ENCODE measurements around the gene PAFAH2. TPM values are rescaled to one million over a fixed set of nuclear protein-coding genes. Genes with fewer than 3 reads are reported as not detected.

Gene PAFAH2
- total RNA-seq, result 1 to 10 TPM; 5.9 to 7.3 TPM

DNA sequence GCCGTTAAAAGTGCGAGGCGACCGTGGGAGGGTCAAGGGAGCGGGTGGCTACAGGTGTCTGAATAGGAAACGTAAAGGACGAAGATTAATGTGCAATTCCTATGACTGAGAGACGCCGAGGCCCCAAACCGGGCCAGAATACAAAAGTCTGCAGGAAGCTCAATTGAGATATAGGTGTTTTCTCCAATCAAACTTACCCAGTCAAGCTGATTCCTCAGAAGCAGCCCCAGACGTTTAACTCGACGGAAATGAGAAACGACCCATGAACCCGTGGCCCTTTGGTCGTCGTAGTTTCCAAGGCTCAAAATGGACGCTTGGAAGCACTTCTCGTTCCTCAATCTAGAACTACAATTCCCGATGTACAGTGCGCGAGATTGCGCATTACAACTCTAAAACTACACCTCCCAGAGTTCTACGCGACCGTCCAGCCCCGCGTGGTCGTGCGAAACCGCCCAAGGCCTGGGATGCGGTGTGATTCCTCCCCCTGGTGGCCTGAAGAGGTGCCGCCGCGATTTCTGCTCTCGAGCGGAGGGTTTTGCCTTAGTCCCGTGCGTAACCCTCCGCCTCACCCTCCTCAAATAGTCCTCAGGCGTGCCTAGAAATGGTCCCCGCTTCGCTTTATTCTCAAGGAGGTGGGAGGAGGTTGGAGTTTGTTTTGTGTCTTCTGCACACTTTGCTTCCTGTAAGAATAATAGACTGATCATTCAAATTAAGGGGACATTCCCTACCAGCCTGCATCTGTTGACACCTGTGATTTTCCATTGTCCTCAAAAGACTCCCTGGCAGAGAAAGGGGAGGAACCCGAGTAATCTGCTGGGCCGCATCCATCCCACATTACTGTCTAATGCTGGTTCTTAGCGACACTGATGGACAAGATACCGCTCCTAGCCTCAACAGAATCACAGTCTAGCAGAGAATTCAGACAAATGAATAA is at the start of gene PAFAH2:
PAFAH2 (minus strand) TSS at position 236 of the 934 bp plus-strand sequence. CDS start 7,247 bp downstream, outside the sequence.
- intact Hi-C loops (cut with micrococcal nuclease), result loop anchor here (1.0 to 10.0 kb wide), 6 partner anchors 27 to 373 kb away; no protein-coding TSS in a partner anchor
- H3K4me3 Mint-ChIP-seq, result peak within 1 kb of the TSS; percentile 96
- ChIA-PET CTCF (interaction anchor here (0.7 to 13.1 kb wide), 21 partner anchors 9 to 236 kb away, joined by 3 to 260 read pairs (median 4); partner anchors contain the start of genes CEP85, MTFR1L and PAQR7), POLR2A (interaction anchor here (0.7 to 2.1 kb wide), 7 partner anchors 27 to 178 kb away, joined by 3 to 20 read pairs (median 6); partner anchors contain the start of genes MTFR1L and STMN1)
- peak; percentile 98 for DNase-seq
- no peaks in the 10 kb centered on the region for H3K27me3 Mint-ChIP-seq
- peak within 1 kb of the TSS; percentile 96 for H3K27ac Mint-ChIP-seq
- H3K4me1 Mint-ChIP-seq (ENCODE audit: low read depth), result peaks cover 19% of the 10 kb centered on the region
- no peaks in the 10 kb centered on the region for H3K36me3 Mint-ChIP-seq
- H3K9me3 Mint-ChIP-seq, result no peaks in the 10 kb centered on the region

DNA sequence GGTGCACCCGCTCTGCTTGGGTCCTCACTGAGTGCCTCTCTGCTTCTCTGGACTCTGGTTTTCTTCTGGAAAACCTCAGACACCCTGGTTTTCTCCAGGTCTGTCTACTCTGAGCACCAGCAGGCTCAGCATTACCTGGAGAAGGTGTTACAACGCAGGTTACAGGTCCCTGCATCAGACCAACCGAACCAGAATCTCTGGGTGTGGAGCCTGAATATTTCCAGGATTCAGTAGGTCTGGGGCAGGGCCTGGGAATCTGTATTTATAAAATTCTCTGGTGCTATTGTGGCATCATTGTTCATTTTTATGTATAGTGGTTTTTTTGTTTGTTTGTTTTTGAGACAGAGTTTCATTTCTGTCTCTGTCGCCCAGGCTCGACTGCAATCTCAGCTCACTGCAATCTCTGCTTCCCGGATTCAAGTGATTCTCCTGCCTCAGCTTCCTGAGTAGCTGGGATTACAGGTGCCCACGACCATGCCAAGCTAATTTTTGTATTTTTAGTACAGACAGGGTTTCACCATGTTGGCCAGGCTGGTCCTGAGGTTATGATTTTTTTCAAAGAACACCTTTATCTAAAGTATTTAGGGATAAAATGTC is 49.5 kb upstream of the PAFAH2 start:
- ChIA-PET POLR2A (no interaction called here), CTCF (no interaction called here)
- Mint-ChIP-seq H3K36me3 (no peaks in the 10 kb centered on the region), H3K9me3 (no peaks in the 10 kb centered on the region), H3K27me3 (peaks cover 56% of the 10 kb centered on the region), H3K4me3 (no peak overlapping the region), H3K27ac (no peak overlapping the region), H3K4me1 (ENCODE audit: low read depth) (no peaks in the 10 kb centered on the region)
- intact Hi-C loops (cut with micrococcal nuclease), result no loop called here
- no peak for DNase-seq

DNA sequence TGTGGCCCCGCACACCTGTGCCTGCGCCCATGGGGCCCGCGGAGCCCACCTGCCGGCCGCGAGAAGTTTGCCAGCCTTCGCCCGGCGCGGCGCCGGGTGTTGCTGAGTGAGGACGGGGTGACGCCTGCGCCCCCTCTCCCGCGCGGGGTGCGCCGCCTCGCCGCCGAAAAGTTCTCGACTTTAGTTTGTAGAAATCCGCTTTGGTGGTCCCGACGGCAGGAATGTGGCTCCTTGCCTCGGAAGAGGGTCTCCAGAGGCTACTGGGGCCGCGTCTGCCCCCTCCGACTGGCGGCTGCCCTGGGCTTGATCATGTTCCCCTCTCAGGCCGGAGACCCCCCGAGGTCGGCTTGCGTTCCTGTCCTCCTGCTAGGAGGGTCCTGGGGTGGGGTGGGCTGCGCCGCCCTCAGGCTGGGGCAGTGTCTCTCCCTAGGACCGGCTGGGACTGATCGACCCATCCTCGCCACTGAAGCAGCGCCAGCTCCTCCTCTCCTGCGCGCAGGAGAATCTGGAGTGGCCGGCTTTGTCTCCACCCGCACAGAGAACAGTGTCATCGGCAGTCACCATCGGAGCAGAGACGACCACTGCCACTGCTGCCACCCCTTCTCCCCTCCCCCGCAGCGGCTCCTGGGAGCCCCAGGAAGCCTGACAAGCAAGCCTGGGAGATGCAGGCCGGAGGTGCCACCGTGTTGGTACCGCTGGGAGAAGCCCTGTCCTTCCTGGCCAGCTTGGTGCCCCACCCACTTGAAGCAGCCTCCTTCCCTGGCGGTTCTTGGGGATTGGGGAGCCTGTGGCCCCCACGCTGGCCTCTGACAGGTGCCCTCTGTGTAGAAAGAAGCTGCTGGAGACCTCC is 48.6 kb upstream of the PAFAH2 start:
- Mint-ChIP-seq H3K27ac (no peak overlapping the region), H3K4me1 (ENCODE audit: low read depth) (no peaks in the 10 kb centered on the region), H3K4me3 (no peak overlapping the region), H3K9me3 (no peaks in the 10 kb centered on the region), H3K36me3 (no peaks in the 10 kb centered on the region), H3K27me3 (peaks cover 53% of the 10 kb centered on the region)
- intact Hi-C loops (cut with micrococcal nuclease), result no loop called here
- ChIA-PET CTCF (interaction anchor here (0.6 to 1.0 kb wide), 2 partner anchors 12 to 17 kb away, joined by 3 read pairs; no protein-coding TSS in a partner anchor), POLR2A (no interaction called here)
- DNase-seq, result no peak

DNA sequence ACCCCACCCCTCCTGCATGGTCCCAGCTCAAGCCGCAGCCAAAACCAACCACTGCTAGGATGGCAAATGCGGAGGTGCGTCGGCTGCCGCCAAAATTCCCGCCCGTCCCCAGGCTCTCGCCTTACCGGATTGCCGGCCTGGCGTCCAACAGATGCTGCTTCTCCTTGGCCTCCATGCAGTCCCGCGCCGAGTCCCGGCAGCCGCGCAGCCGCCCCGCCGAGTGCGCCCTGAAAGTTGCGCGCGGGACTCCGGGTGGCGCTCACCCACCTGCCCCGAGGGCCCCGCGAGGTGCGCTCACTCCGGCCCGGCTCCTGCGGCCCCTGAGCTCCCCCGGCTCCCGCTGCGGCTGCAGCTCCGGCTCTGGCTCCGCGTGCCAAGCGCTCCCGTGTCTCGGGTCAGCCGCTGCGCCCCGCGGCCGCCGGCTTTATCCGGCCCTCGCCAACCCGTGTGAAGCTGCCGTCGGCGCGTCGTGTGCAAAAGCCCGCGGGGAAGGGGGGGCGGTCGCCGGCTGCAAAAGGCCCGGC is 47.9 kb upstream of the PAFAH2 start, which contains the start of gene SLC30A2:
SLC30A2 (minus strand) TSS at position 397 of the 524 bp plus-strand sequence; CDS start at position 175, 222 bp downstream.
- no peaks in the 10 kb centered on the region for H3K36me3 Mint-ChIP-seq
- no peak within 1 kb of the TSS for H3K4me3 Mint-ChIP-seq
- CTCF ChIA-PET, result interaction anchor here (1.0 to 1.8 kb wide), 2 partner anchors 9 to 11 kb away, joined by 3 to 6 read pairs; no protein-coding TSS in a partner anchor
- POLR2A ChIA-PET, result no interaction called here
- H3K27me3 Mint-ChIP-seq, result peaks cover 53% of the 10 kb centered on the region
- intact Hi-C loops (cut with micrococcal nuclease), result no loop called here
- no peaks in the 10 kb centered on the region for H3K9me3 Mint-ChIP-seq
- no peak for DNase-seq
- no peaks in the 10 kb centered on the region for H3K4me1 Mint-ChIP-seq (ENCODE audit: low read depth)
- H3K27ac Mint-ChIP-seq, result no peak within 1 kb of the TSS

DNA sequence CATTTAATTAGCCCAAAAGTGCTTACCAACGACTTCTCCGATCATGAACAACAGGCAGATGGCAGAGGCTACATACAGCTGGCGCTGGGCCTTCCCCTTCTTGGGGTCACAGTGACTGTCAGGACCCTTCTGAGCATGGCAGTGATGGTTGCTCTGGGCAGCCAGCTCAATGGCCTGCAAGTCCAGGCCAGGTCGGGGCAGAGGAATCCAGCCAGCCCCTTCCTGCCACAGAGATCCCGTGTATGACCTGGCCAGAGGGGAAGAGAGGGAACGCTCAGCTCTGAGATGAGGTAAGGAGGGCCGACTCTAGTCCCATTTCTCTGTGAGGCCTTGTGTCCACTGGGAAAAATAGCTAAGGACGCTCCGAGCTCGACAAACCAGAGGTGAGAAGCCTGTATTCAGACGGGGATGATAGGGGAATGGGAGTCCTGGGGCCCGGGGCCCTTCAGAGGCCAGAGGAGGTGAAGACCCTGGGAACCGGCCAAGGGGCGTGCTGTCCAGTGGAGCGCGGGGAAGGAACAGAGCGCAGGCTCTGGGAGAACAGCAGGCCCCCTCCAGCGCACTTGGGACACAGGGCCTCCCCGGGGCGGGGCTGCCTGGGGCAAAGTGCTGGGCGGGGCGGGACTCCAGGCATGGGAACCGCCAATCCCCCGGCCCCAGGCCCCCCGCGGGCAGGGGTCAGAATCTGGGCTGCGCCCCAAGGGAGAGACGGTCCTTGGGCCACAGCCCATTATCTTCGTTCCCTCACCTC is 47.3 kb upstream of the PAFAH2 start:
- no peak overlapping the region for H3K4me3 Mint-ChIP-seq
- H3K36me3 Mint-ChIP-seq, result no peaks in the 10 kb centered on the region
- CTCF ChIA-PET, result interaction anchor here (0.8 to 1.8 kb wide), 3 partner anchors 9 to 10 kb away, joined by 3 to 6 read pairs (median 3); no protein-coding TSS in a partner anchor
- intact Hi-C loops (cut with micrococcal nuclease), result no loop called here
- no peaks in the 10 kb centered on the region for H3K4me1 Mint-ChIP-seq (ENCODE audit: low read depth)
- no peak overlapping the region for H3K27ac Mint-ChIP-seq
- H3K9me3 Mint-ChIP-seq, result no peaks in the 10 kb centered on the region
- POLR2A ChIA-PET, result no interaction called here
- no peak for DNase-seq
- peaks cover 53% of the 10 kb centered on the region for H3K27me3 Mint-ChIP-seq

DNA sequence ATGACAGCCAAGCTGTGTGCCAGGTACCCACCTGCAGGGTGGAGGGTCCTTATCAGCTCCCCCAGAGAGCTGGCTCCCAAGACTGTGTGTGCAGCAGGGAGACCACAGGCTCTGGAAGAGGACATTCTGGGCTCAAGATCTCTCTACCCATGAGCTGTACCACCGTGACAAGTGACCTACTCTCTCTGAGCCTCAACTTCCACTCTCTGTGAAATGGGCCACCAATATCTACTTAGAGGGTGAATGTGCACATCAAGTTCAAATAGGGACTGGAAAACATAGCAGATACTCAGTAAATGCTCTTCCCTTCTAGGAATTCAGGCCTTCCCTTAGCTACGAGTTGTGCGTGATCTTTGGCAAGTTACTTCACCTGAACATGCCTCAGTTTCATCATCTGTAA is 46.6 kb upstream of the PAFAH2 start:
- no peaks in the 10 kb centered on the region for H3K36me3 Mint-ChIP-seq
- ChIA-PET CTCF (interaction anchor here (0.8 to 1.8 kb wide), 4 partner anchors 8 to 125 kb away, joined by 3 to 6 read pairs (median 4); partner anchors contain the start of gene ZNF593), POLR2A (no interaction called here)
- no peaks in the 10 kb centered on the region for H3K4me1 Mint-ChIP-seq (ENCODE audit: low read depth)
- H3K27me3 Mint-ChIP-seq, result peaks cover 51% of the 10 kb centered on the region
- no peak overlapping the region for H3K4me3 Mint-ChIP-seq
- H3K27ac Mint-ChIP-seq, result no peak overlapping the region
- no peaks in the 10 kb centered on the region for H3K9me3 Mint-ChIP-seq
- intact Hi-C loops (cut with micrococcal nuclease), result no loop called here
- DNase-seq, result no peak

DNA sequence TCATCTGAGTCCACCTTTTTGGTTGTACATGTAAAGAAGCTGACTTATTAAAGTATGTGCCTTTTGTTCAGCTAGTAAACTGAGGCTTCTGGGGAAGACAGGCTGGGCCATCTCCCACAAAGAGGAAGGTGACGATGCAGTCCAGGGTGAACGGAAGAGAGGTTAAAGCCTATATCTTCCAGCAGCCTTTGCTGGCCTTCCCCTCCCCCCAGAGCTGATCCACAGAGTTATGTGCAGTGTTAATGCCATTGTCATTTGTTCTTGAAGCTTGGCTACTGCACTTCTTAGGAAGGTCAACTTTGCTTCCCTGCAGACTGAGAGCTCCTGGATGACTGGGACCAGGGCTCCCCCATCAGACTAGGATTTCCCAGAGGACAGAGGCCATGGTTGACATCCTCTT is 45.9 kb upstream of the PAFAH2 start:
- H3K27ac Mint-ChIP-seq, result no peak overlapping the region
- no peaks in the 10 kb centered on the region for H3K9me3 Mint-ChIP-seq
- H3K36me3 Mint-ChIP-seq, result no peaks in the 10 kb centered on the region
- no peak for DNase-seq
- H3K27me3 Mint-ChIP-seq, result peaks cover 45% of the 10 kb centered on the region
- no peaks in the 10 kb centered on the region for H3K4me1 Mint-ChIP-seq (ENCODE audit: low read depth)
- no peak overlapping the region for H3K4me3 Mint-ChIP-seq
- CTCF ChIA-PET, result interaction anchor here (1.4 to 1.8 kb wide), 3 partner anchors 7 to 126 kb away, joined by 4 to 6 read pairs (median 4); partner anchors contain the start of gene ZNF593
- intact Hi-C loops (cut with micrococcal nuclease), result no loop called here
- POLR2A ChIA-PET, result no interaction called here

DNA sequence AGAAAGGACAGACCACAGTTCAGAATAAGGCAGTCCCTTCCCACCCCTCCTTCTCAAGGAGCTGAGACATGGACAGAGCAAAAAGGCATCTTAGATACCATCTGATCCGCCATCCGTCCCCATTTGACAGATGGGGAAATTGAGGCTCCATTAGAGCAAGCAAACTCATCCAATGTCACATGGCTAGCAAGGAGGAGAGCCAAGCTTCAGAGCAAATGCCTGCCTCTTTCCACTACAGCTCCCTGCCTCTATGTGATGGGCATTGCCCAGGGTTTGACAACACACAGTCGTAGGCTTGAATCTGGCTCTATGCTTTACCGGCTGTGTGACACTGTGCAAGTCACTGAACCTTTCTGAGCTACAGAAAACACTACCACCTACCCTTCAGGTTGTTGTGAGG is 44.1 kb upstream of the PAFAH2 start:
- CTCF ChIA-PET, result interaction anchor here (0.6 to 2.1 kb wide), 3 partner anchors 25 to 147 kb away, joined by 3 to 6 read pairs (median 4); no protein-coding TSS in a partner anchor
- H3K9me3 Mint-ChIP-seq, result no peaks in the 10 kb centered on the region
- POLR2A ChIA-PET, result no interaction called here
- no peaks in the 10 kb centered on the region for H3K4me1 Mint-ChIP-seq (ENCODE audit: low read depth)
- no peak for DNase-seq
- H3K27ac Mint-ChIP-seq, result no peak overlapping the region
- no peak overlapping the region for H3K4me3 Mint-ChIP-seq
- no peaks in the 10 kb centered on the region for H3K36me3 Mint-ChIP-seq
- intact Hi-C loops (cut with micrococcal nuclease), result no loop called here
- H3K27me3 Mint-ChIP-seq, result peaks cover 30% of the 10 kb centered on the region

DNA sequence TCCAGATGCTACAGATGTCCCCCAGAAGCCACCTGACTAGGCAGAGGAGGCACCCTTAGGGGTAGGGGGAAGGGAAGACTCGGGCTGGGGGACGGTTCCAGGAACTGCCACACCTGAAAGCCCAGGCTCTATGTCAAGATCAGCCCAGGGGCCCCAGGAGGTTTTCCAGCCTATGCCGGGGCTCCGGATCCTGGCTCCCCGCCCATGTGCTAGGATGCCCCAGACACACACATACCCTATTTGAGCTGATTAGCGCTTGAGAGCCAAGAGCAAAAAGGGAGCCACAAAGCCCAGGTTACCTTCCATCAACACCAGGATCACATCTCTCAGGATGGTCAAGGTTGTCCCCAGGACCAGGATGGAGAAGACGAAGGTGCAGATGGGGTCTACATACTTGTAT is 43.5 kb upstream of the PAFAH2 start:
- intact Hi-C loops (cut with micrococcal nuclease), result no loop called here
- ChIA-PET CTCF (interaction anchor here (0.6 to 2.1 kb wide), 4 partner anchors 21 to 146 kb away, joined by 3 to 6 read pairs (median 4); no protein-coding TSS in a partner anchor), POLR2A (no interaction called here)
- Mint-ChIP-seq H3K4me1 (ENCODE audit: low read depth) (no peaks in the 10 kb centered on the region), H3K27me3 (peaks cover 24% of the 10 kb centered on the region), H3K36me3 (no peaks in the 10 kb centered on the region), H3K9me3 (no peaks in the 10 kb centered on the region), H3K4me3 (no peak overlapping the region), H3K27ac (no peak overlapping the region)
- no peak for DNase-seq

DNA sequence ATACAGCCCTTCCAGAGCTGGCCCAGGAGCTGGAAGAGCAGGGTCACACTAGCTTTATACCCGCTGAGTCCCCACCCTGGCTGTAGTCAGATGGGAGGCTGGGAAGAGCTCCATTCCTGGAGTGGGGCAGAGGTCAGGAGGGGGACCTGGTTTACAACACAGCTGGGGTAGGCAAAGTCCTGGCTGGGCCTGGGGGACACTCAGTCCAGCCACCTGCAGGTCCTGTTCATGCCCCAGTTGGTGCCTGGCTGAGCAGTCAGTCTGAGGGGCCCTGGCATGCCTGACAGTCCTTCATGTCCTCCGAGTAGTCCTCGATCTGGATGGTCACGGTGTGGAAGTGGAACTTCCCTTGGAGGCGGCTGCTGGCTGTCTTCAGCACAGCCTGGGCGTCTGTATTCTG is 41.0 kb upstream of the PAFAH2 start:
- Mint-ChIP-seq H3K4me3 (no peak overlapping the region), H3K27ac (no peak overlapping the region), H3K27me3 (peaks cover 11% of the 10 kb centered on the region), H3K4me1 (ENCODE audit: low read depth) (peaks cover 11% of the 10 kb centered on the region), H3K9me3 (no peaks in the 10 kb centered on the region), H3K36me3 (no peaks in the 10 kb centered on the region)
- DNase-seq, result no peak
- intact Hi-C loops (cut with micrococcal nuclease), result loop anchor here (5.0 kb wide), 2 partner anchors 68 to 123 kb away; no protein-coding TSS in a partner anchor
- ChIA-PET CTCF (interaction anchor here (1.2 to 1.8 kb wide), 3 partner anchors 42 to 131 kb away, joined by 3 to 7 read pairs (median 5); partner anchors contain the start of gene ZNF593), POLR2A (no interaction called here)

All from activated CD4-positive, alpha-beta memory T cell treated with anti-CD3 and anti-CD28 coated beads for 36 hours (primary cell).